Panc1 (cell line): ENCODE data around the gene MVD. TPM values are rescaled to one million over a fixed set of nuclear protein-coding genes. Genes with fewer than 3 reads are reported as not detected.

ENCODE experiments used
- ATAC-seq: fragments of 200-7000 bp; cut with Tn5 transposase; 2 replicates; pipeline ENCODE4 v1.9.1; 2020; ENCODE audit warnings: mild to moderate bottlenecking, moderate library complexity
- BruUV-seq: library from RNA; stranded (reverse); fragments of 400-500 nt; replicated peaks from 2 replicates; lab custom pipeline; 2021; lab: Mats Ljungman, UMichigan
- CTCF ChIA-PET: fragments of 300-600 bp; sonication (Branson Sonifier 250); formaldehyde crosslinking; loops from one replicate; lab custom pipeline; 2022; ENCODE audit warnings: antibody characterized with exemption; lab: Charles Lee
- POLR2A ChIA-PET: fragments of 300-600 bp; sonication (Branson Sonifier 250); formaldehyde crosslinking; loops from one replicate; lab custom pipeline; 2022; ENCODE audit warnings: antibody characterized with exemption; lab: Charles Lee
- DNase-seq: peaks from one replicate; pipeline ENCODE4 v3.0.0-alpha.2; 2010; ENCODE audit warnings: low read depth, low spot score
- H3K27ac ChIP-seq: 2 replicates; pipeline ENCODE4 v1.5.1; 2011; ENCODE audit warnings: mild to moderate bottlenecking, low read length, inconsistent platforms
- H3K27me3 ChIP-seq: fragments of 200-500 bp; sonication (Bioruptor generic); 2 replicates; pipeline ENCODE4 v1.6.0; 2014; ENCODE audit warnings: low read length, inconsistent platforms; ENCODE audit not compliant: control insufficient read depth, insufficient read depth
- H3K36me3 ChIP-seq: fragments of 200-500 bp; sonication (Bioruptor generic); 2 replicates; pipeline ENCODE4 v1.5.1; 2014; ENCODE audit warnings: inconsistent platforms, mild to moderate bottlenecking, low read length, moderate library complexity; ENCODE audit not compliant: control insufficient read depth, insufficient read depth
- H3K4me1 ChIP-seq: 2 replicates; pipeline ENCODE4 v1.5.1; 2011; ENCODE audit warnings: inconsistent platforms, mild to moderate bottlenecking, low read length, moderate library complexity; ENCODE audit not compliant: control insufficient read depth, insufficient read depth
- H3K4me3 ChIP-seq, 2 experiments: 2 replicates each; pipeline ENCODE4 v1.5.1; 2011 to 2012; ENCODE audit warnings: low read depth in 2 of 2, low read length in 2 of 2, mild to moderate bottlenecking in 2 of 2, inconsistent platforms in 1 of 2, moderate library complexity in 1 of 2
- H3K9me3 ChIP-seq: fragments of 200-500 bp; sonication (Bioruptor generic); 2 replicates; pipeline ENCODE4 v1.5.1; 2014; ENCODE audit warnings: low read depth, mild to moderate bottlenecking, inconsistent platforms, low read length, moderate library complexity; ENCODE audit not compliant: control insufficient read depth, insufficient read depth
- POLR2AphosphoS5 ChIP-seq: IDR thresholded peaks from 2 replicates; pipeline ENCODE4 v1.6.1; 2012; ENCODE audit warnings: mild to moderate bottlenecking, low read depth, low read length, moderate library complexity
- SIN3A ChIP-seq: IDR thresholded peaks from 2 replicates; pipeline ENCODE4 v1.6.1; 2012; ENCODE audit warnings: low read depth, mild to moderate bottlenecking, low read length, moderate library complexity, borderline replicate concordance; ENCODE audit not compliant: insufficient read depth
- TCF7L2 ChIP-seq: IDR thresholded peaks from 2 replicates; pipeline ENCODE4 v1.6.1; 2011; ENCODE audit warnings: mild to moderate bottlenecking, low read depth, low read length, inconsistent platforms
- in situ Hi-C: cut with HindIII; loops from 2 replicates; pipeline ENCODE4 v1.10.0; 2016; ENCODE audit warnings: low sequenced_read_pairs, low pct_unique_long_range_greater_than_20kb
- intact Hi-C: fragments of 100-400 bp; cut with micrococcal nuclease; formaldehyde crosslinking; loops from one replicate; pipeline ENCODE4 v1.10.0; 2022; ENCODE audit not compliant: unreplicated experiment
- total RNA-seq: library from RNA; stranded (reverse); gene quantifications from one replicate; pipeline ENCODE4 v1.2.1, GENCODE V29; 2021; ENCODE audit not compliant: unreplicated experiment
- TF ChIP-seq, protein P1 (sequence below), 2 experiments: IDR thresholded peaks; 2 replicates each; pipeline ENCODE4 v1.6.1; 2011 to 2012; ENCODE audit warnings: low read depth in 2 of 2, control low read depth in 1 of 2, low read length in 1 of 2, mild to moderate bottlenecking in 1 of 2, moderate library complexity in 1 of 2; ENCODE audit not compliant: insufficient read depth in 1 of 2
- TF ChIP-seq, protein P2 (sequence below): fragments of 450-650 bp; IDR thresholded peaks from 2 replicates; pipeline ENCODE4 v1.5.1; 2017; ENCODE audit warnings: mild to moderate bottlenecking

MVD gene
- total RNA-seq, 1 experiment from 2014 or later: 96.8 TPM

DNA sequence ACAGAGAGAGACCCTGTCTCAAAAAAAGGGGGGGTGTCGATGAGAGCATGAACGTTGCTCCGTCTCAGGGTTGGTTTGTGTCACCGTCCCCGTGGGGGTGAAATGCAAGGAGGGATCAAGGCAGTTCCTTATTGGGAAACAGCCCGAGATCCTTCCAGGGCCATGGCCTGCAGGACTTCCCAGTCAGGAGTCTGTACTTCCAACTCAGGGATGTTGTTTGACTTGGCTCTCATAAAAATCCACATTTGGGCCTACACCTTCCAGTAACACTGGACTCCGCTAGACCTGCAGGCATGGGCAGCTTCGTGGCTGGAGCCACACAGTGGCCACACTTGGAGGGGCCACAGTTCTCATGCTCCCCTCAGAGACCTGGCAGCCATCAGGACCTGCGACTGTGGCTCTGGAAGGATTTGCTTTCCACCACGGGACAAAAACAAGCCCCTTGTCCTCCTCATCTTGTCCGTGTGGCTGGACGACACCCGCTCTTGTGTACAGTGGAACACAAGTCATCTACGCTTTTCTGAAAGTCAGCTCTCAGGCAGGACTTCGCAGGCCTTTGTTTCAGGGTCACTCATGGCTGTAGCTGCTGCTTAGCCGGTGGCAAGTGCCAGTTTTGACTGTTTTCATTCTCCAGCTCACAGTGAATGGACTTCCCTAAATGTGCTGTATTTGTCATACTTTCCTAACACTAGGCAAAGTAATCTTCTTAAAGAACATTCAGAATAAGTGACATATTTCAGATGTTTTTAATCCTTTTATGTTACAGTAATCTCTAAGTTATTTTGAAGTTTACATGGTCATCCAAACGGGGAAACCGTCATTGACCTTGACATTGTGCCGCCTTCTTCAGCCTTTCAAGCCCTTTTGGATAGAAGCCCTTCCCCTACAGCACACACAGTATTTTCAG, 48.7 kb downstream of the MVD start:
- TF ChIP-seq, protein P1, sequence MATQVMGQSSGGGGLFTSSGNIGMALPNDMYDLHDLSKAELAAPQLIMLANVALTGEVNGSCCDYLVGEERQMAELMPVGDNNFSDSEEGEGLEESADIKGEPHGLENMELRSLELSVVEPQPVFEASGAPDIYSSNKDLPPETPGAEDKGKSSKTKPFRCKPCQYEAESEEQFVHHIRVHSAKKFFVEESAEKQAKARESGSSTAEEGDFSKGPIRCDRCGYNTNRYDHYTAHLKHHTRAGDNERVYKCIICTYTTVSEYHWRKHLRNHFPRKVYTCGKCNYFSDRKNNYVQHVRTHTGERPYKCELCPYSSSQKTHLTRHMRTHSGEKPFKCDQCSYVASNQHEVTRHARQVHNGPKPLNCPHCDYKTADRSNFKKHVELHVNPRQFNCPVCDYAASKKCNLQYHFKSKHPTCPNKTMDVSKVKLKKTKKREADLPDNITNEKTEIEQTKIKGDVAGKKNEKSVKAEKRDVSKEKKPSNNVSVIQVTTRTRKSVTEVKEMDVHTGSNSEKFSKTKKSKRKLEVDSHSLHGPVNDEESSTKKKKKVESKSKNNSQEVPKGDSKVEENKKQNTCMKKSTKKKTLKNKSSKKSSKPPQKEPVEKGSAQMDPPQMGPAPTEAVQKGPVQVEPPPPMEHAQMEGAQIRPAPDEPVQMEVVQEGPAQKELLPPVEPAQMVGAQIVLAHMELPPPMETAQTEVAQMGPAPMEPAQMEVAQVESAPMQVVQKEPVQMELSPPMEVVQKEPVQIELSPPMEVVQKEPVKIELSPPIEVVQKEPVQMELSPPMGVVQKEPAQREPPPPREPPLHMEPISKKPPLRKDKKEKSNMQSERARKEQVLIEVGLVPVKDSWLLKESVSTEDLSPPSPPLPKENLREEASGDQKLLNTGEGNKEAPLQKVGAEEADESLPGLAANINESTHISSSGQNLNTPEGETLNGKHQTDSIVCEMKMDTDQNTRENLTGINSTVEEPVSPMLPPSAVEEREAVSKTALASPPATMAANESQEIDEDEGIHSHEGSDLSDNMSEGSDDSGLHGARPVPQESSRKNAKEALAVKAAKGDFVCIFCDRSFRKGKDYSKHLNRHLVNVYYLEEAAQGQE (IDR thresholded peaks at IDR 0.05; ENCODE audit: insufficient read depth in 1 of 2, low read depth in 2 of 2, low read length in 1 of 2): no peak
- TF ChIP-seq TCF7L2: no peak
- no peak for TF ChIP-seq POLR2AphosphoS5
- no peak for TF ChIP-seq SIN3A
- TF ChIP-seq, protein P2, sequence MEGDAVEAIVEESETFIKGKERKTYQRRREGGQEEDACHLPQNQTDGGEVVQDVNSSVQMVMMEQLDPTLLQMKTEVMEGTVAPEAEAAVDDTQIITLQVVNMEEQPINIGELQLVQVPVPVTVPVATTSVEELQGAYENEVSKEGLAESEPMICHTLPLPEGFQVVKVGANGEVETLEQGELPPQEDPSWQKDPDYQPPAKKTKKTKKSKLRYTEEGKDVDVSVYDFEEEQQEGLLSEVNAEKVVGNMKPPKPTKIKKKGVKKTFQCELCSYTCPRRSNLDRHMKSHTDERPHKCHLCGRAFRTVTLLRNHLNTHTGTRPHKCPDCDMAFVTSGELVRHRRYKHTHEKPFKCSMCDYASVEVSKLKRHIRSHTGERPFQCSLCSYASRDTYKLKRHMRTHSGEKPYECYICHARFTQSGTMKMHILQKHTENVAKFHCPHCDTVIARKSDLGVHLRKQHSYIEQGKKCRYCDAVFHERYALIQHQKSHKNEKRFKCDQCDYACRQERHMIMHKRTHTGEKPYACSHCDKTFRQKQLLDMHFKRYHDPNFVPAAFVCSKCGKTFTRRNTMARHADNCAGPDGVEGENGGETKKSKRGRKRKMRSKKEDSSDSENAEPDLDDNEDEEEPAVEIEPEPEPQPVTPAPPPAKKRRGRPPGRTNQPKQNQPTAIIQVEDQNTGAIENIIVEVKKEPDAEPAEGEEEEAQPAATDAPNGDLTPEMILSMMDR: no peak
- no peaks in the 10 kb centered on the region; the same call in 1 of the 2 replicates for H3K36me3 ChIP-seq
- DNase-seq (no peak), ATAC-seq (no peak)
- H3K4me1 ChIP-seq: no peaks in the 10 kb centered on the region
- no peaks in the 10 kb centered on the region for H3K27me3 ChIP-seq
- no peak overlapping the region for H3K4me3 ChIP-seq
- H3K27ac ChIP-seq: no peak overlapping the region
- in situ Hi-C loops (no loop called here), intact Hi-C loops (no loop called here)
- ChIA-PET CTCF (no interaction called here), POLR2A (no interaction called here)
- no TSS peak for BruUV-seq
- no peaks in the 10 kb centered on the region for H3K9me3 ChIP-seq

DNA sequence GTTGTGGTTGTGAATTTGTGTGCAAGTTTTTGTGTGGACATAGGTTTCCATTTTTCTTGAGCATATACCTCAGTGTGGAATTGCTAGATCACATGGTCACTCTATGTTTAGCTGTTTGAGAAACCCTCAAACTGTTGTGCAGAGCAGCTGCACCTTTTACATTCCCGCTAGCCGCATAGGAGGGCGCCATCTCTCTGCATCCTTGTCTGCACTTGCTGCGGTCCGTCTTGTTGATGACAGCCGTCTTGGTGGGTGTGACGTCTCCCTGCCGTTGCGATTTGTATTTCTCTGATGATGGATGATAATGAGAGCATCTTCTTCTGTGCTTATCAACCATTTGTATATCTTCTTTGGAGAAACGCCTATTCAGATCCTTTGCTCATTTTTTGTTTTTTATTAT, 49.6 kb downstream of the MVD start:
- in situ Hi-C loops: no loop called here

More for the DNA sequence above, 49.6 kb downstream of the MVD start:
- Histone ChIP-seq H3K36me3 (no peaks in the 10 kb centered on the region; the same call in 1 of the 2 replicates), H3K4me1 (no peaks in the 10 kb centered on the region), H3K9me3 (no peaks in the 10 kb centered on the region), H3K4me3 (no peak overlapping the region), H3K27me3 (no peaks in the 10 kb centered on the region), H3K27ac (no peak overlapping the region)
- DNase-seq: no peak
- ChIA-PET CTCF (no interaction called here), POLR2A (no interaction called here)
- no TSS peak for BruUV-seq
- intact Hi-C loops: no loop called here
- TF ChIP-seq, protein P1 (IDR thresholded peaks at IDR 0.05; ENCODE audit: insufficient read depth in 1 of 2, low read depth in 2 of 2, low read length in 1 of 2): no peak
- no peak for TF ChIP-seq POLR2AphosphoS5
- TF ChIP-seq SIN3A: no peak
- TF ChIP-seq, protein P2: no peak
- TF ChIP-seq TCF7L2: no peak
- ATAC-seq: no peak
